Panc1 (cell line): ENCODE measurements around the gene SH3GLB1. TPM values are rescaled to one million over a fixed set of nuclear protein-coding genes. Genes with fewer than 3 reads are reported as not detected.

Experiments used
- ATAC-seq: fragments of 200-7000 bp; cut with Tn5 transposase; 2 replicates; pipeline ENCODE4 v1.9.1; 2020; ENCODE audit warnings: mild to moderate bottlenecking, moderate library complexity
- BruUV-seq: library from RNA; stranded (reverse); fragments of 400-500 nt; replicated peaks from 2 replicates; lab custom pipeline; 2021; lab: Mats Ljungman, UMichigan
- CTCF ChIA-PET: fragments of 300-600 bp; sonication (Branson Sonifier 250); formaldehyde crosslinking; loops from one replicate; lab custom pipeline; 2022; ENCODE audit warnings: antibody characterized with exemption; lab: Charles Lee
- POLR2A ChIA-PET: fragments of 300-600 bp; sonication (Branson Sonifier 250); formaldehyde crosslinking; loops from one replicate; lab custom pipeline; 2022; ENCODE audit warnings: antibody characterized with exemption; lab: Charles Lee
- DNase-seq: peaks from one replicate; pipeline ENCODE4 v3.0.0-alpha.2; 2010; ENCODE audit warnings: low read depth, low spot score
- H3K27ac ChIP-seq: 2 replicates; pipeline ENCODE4 v1.5.1; 2011; ENCODE audit warnings: mild to moderate bottlenecking, low read length, inconsistent platforms
- H3K27me3 ChIP-seq: fragments of 200-500 bp; sonication (Bioruptor generic); 2 replicates; pipeline ENCODE4 v1.6.0; 2014; ENCODE audit warnings: low read length, inconsistent platforms; ENCODE audit not compliant: control insufficient read depth, insufficient read depth
- H3K36me3 ChIP-seq: fragments of 200-500 bp; sonication (Bioruptor generic); 2 replicates; pipeline ENCODE4 v1.5.1; 2014; ENCODE audit warnings: inconsistent platforms, mild to moderate bottlenecking, low read length, moderate library complexity; ENCODE audit not compliant: control insufficient read depth, insufficient read depth
- H3K4me1 ChIP-seq: 2 replicates; pipeline ENCODE4 v1.5.1; 2011; ENCODE audit warnings: inconsistent platforms, mild to moderate bottlenecking, low read length, moderate library complexity; ENCODE audit not compliant: control insufficient read depth, insufficient read depth
- H3K4me3 ChIP-seq, 2 experiments: 2 replicates each; pipeline ENCODE4 v1.5.1; 2011 to 2012; ENCODE audit warnings: low read depth in 2 of 2, low read length in 2 of 2, mild to moderate bottlenecking in 2 of 2, inconsistent platforms in 1 of 2, moderate library complexity in 1 of 2
- H3K9me3 ChIP-seq: fragments of 200-500 bp; sonication (Bioruptor generic); 2 replicates; pipeline ENCODE4 v1.5.1; 2014; ENCODE audit warnings: low read depth, mild to moderate bottlenecking, inconsistent platforms, low read length, moderate library complexity; ENCODE audit not compliant: control insufficient read depth, insufficient read depth
- CTCF ChIP-seq: fragments of 450-650 bp; IDR thresholded peaks from 2 replicates; pipeline ENCODE4 v1.5.1; 2017; ENCODE audit warnings: mild to moderate bottlenecking
- POLR2AphosphoS5 ChIP-seq: IDR thresholded peaks from 2 replicates; pipeline ENCODE4 v1.6.1; 2012; ENCODE audit warnings: mild to moderate bottlenecking, low read depth, low read length, moderate library complexity
- REST ChIP-seq, 2 experiments: IDR thresholded peaks; 2 replicates each; pipeline ENCODE4 v1.6.1; 2011 to 2012; ENCODE audit warnings: low read depth in 2 of 2, control low read depth in 1 of 2, low read length in 1 of 2, mild to moderate bottlenecking in 1 of 2, moderate library complexity in 1 of 2; ENCODE audit not compliant: insufficient read depth in 1 of 2
- SIN3A ChIP-seq: IDR thresholded peaks from 2 replicates; pipeline ENCODE4 v1.6.1; 2012; ENCODE audit warnings: low read depth, mild to moderate bottlenecking, low read length, moderate library complexity, borderline replicate concordance; ENCODE audit not compliant: insufficient read depth
- TCF7L2 ChIP-seq: IDR thresholded peaks from 2 replicates; pipeline ENCODE4 v1.6.1; 2011; ENCODE audit warnings: mild to moderate bottlenecking, low read depth, low read length, inconsistent platforms
- in situ Hi-C: cut with HindIII; loops from 2 replicates; pipeline ENCODE4 v1.10.0; 2016; ENCODE audit warnings: low sequenced_read_pairs, low pct_unique_long_range_greater_than_20kb
- intact Hi-C: fragments of 100-400 bp; cut with micrococcal nuclease; formaldehyde crosslinking; loops from one replicate; pipeline ENCODE4 v1.10.0; 2022; ENCODE audit not compliant: unreplicated experiment
- total RNA-seq: library from RNA; stranded (reverse); gene quantifications from one replicate; pipeline ENCODE4 v1.2.1, GENCODE V29; 2021; ENCODE audit not compliant: unreplicated experiment

The SH3GLB1 gene
- total RNA-seq, 1 experiment from 2014 or later, result 94.3 TPM

GRCh38 chr1:86714561-86715244 lies 10.3 kb downstream of the SH3GLB1 start:
- CTCF ChIA-PET, result no interaction called here
- intact Hi-C loops (no loop called here), in situ Hi-C loops (no loop called here)
- Histone ChIP-seq H3K4me3 (no peak overlapping the region), H3K4me1 (peaks cover 11% of the 10 kb centered on the region; the same call in 1 of the 2 replicates), H3K36me3 (peaks cover 4% of the 10 kb centered on the region; the same call in 1 of the 2 replicates), H3K9me3 (no peaks in the 10 kb centered on the region), H3K27me3 (no peaks in the 10 kb centered on the region), H3K27ac (no peak overlapping the region)
- TF ChIP-seq POLR2AphosphoS5, result no peak
- no peak for TF ChIP-seq CTCF
- no peak for TF ChIP-seq SIN3A
- ATAC-seq, result no peak
- DNase-seq, result no peak
- no TSS peak for BruUV-seq
- POLR2A ChIA-PET, result interaction anchor here (0.6 to 1.5 kb wide), 2 partner anchors 10 to 1294 kb away, joined by 3 to 5 read pairs; partner anchors contain the start of gene SH3GLB1

GRCh38 chr1:86718786-86719185 lies 14.4 kb downstream of the SH3GLB1 start:
- Histone ChIP-seq H3K9me3 (no peaks in the 10 kb centered on the region), H3K27ac (no peak overlapping the region), H3K36me3 (peaks cover 32% of the 10 kb centered on the region), H3K4me1 (peaks cover 8% of the 10 kb centered on the region; the same call in 1 of the 2 replicates), H3K4me3 (no peak overlapping the region), H3K27me3 (no peaks in the 10 kb centered on the region)
- in situ Hi-C loops (no loop called here), intact Hi-C loops (no loop called here)
- TF ChIP-seq TCF7L2 (no peak), CTCF (no peak), POLR2AphosphoS5 (no peak), SIN3A (no peak), REST (IDR thresholded peaks at IDR 0.05; ENCODE audit: insufficient read depth in 1 of 2, low read depth in 2 of 2, low read length in 1 of 2) (no peak)
- DNase-seq, result no peak
- no peak for ATAC-seq
- BruUV-seq, result no TSS peak
- POLR2A ChIA-PET, result interaction anchor here (0.6 kb wide), 2 partner anchors 15 to 216 kb away, joined by 3 to 20 read pairs; partner anchors contain the start of gene SH3GLB1
- CTCF ChIA-PET, result no interaction called here
